ENCODE results near the gene AIPL1. TPM values are rescaled to one million over a fixed set of nuclear protein-coding genes. Genes with fewer than 3 reads are reported as not detected.

AIPL1 gene
- total RNA-seq, 6 donors from 2014 or later = not detected

Other genes starting within 250 kb of the AIPL1 start
- 1 to 10 TPM in 1 of 6 donors, under 1 TPM in 3, not detected in 2; 0.67 to 1.3 (median 0.77) TPM for gene PIMREG, start 9.3 kb upstream of the AIPL1 start, total RNA-seq
- gene PITPNM3, start 121.4 kb upstream of the AIPL1 start, total RNA-seq = 10 to 100 TPM; 10.3 to 16.3 (median 12.5) TPM
- 10 to 100 TPM; 12.4 to 58.7 (median 19.7) TPM for gene KIAA0753, start 205.6 kb upstream of the AIPL1 start, total RNA-seq
- gene TXNDC17, start 205.9 kb upstream of the AIPL1 start, total RNA-seq = 100 to 1,000 TPM in 1 of 6 donors, 10 to 100 TPM in 5; 36.7 to 176 (median 67.0) TPM
- gene MED31, start 216.5 kb upstream of the AIPL1 start, total RNA-seq = 10 to 100 TPM in 3 of 6 donors, 1 to 10 TPM in 3; 1.8 to 22.9 (median 13.2) TPM
- 1 to 10 TPM in 3 of 6 donors, under 1 TPM in 3; 0.78 to 7.3 (median 1.3) TPM for gene C17orf100, start 216.6 kb upstream of the AIPL1 start, total RNA-seq

All from upper lobe of left lung (tissue), 6 donors.